Activated B cell treated with CpG ODN at 0.5 μM for 24 hours (primary cell): ENCODE data around the gene IL17RA. TPM values are rescaled to one million over a fixed set of nuclear protein-coding genes. Genes with fewer than 3 reads are reported as not detected.

Experiments used
- ATAC-seq: fragments of 200-7000 bp; cut with Tn5 transposase; one replicate; pipeline ENCODE4 v1.10.0; 2021; ENCODE audit warnings: low read depth, mild to moderate bottlenecking, moderate library complexity
- CTCF ChIA-PET: fragments of 350-600 bp; sonication (Branson Sonifier 250); formaldehyde crosslinking; loops from one replicate; lab custom pipeline; 2021; ENCODE audit warnings: antibody characterized with exemption; lab: Charles Lee
- POLR2A ChIA-PET: fragments of 350-600 bp; sonication (Branson Sonifier 250); formaldehyde crosslinking; loops from one replicate; lab custom pipeline; 2021; ENCODE audit warnings: antibody characterized with exemption; lab: Charles Lee
- DNase-seq: peaks from one replicate; pipeline ENCODE4 v3.0.0; 2022
- H3K27ac Mint-ChIP-seq: one replicate; pipeline ENCODE4 v1.8.0; 2020; ENCODE audit warnings: mixed read lengths
- H3K27me3 Mint-ChIP-seq: one replicate; pipeline ENCODE4 v1.8.0; 2021; ENCODE audit warnings: mixed read lengths
- H3K36me3 Mint-ChIP-seq: one replicate; pipeline ENCODE4 v1.8.0; 2021; ENCODE audit warnings: low read depth, mixed read lengths
- H3K4me1 Mint-ChIP-seq: one replicate; pipeline ENCODE4 v1.8.0; 2021; ENCODE audit warnings: mixed read lengths
- H3K4me3 Mint-ChIP-seq: one replicate; pipeline ENCODE4 v1.8.0; 2020; ENCODE audit warnings: mild to moderate bottlenecking, mixed read lengths
- H3K9me3 Mint-ChIP-seq: one replicate; pipeline ENCODE4 v1.8.0; 2020; ENCODE audit warnings: mixed read lengths
- intact Hi-C: fragments of 100-400 bp; cut with micrococcal nuclease; formaldehyde crosslinking; loops from one replicate; pipeline ENCODE4 v1.15.1; 2024
- total RNA-seq: library from RNA; stranded (reverse); gene quantifications from 2 replicates; pipeline ENCODE4 v1.2.3, GENCODE V29; 2022
- TF ChIP-seq, protein P1 (sequence below): fragments of 200-600 bp; IDR thresholded peaks from one replicate; pipeline ENCODE4 v1.8.0; 2022; ENCODE audit warnings: antibody characterized with exemption, mild to moderate bottlenecking

IL17RA gene
- total RNA-seq, 1 donor from 2014 or later = 18.1 TPM

DNA sequence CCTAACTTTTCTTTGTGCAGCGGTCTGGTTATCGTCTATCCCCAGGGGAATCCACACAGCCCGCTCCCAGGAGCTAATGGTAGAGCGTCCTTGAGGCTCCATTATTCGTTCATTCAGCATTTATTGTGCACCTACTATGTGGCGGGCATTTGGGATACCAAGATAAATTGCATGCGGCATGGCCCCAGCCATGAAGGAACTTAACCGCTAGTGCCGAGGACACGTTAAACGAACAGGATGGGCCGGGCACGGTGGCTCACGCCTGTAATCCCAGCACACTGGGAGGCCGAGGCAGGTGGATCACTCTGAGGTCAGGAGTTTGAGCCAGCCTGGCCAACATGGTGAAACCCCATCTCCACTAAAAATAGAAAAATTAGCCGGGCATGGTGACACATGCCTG lies 25.2 kb downstream of the IL17RA start:
- no peak for DNase-seq
- peaks cover 9% of the 10 kb centered on the region for H3K4me1 Mint-ChIP-seq
- CTCF ChIA-PET = no interaction called here
- TF ChIP-seq, protein P1, sequence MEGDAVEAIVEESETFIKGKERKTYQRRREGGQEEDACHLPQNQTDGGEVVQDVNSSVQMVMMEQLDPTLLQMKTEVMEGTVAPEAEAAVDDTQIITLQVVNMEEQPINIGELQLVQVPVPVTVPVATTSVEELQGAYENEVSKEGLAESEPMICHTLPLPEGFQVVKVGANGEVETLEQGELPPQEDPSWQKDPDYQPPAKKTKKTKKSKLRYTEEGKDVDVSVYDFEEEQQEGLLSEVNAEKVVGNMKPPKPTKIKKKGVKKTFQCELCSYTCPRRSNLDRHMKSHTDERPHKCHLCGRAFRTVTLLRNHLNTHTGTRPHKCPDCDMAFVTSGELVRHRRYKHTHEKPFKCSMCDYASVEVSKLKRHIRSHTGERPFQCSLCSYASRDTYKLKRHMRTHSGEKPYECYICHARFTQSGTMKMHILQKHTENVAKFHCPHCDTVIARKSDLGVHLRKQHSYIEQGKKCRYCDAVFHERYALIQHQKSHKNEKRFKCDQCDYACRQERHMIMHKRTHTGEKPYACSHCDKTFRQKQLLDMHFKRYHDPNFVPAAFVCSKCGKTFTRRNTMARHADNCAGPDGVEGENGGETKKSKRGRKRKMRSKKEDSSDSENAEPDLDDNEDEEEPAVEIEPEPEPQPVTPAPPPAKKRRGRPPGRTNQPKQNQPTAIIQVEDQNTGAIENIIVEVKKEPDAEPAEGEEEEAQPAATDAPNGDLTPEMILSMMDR = no peak
- POLR2A ChIA-PET = no interaction called here
- no peak overlapping the region for H3K4me3 Mint-ChIP-seq
- intact Hi-C loops = no loop called here
- H3K27me3 Mint-ChIP-seq = no peaks in the 10 kb centered on the region
- no peak for ATAC-seq
- no peaks in the 10 kb centered on the region for H3K9me3 Mint-ChIP-seq
- H3K27ac Mint-ChIP-seq = no peak overlapping the region
- peaks cover 43% of the 10 kb centered on the region for H3K36me3 Mint-ChIP-seq

DNA sequence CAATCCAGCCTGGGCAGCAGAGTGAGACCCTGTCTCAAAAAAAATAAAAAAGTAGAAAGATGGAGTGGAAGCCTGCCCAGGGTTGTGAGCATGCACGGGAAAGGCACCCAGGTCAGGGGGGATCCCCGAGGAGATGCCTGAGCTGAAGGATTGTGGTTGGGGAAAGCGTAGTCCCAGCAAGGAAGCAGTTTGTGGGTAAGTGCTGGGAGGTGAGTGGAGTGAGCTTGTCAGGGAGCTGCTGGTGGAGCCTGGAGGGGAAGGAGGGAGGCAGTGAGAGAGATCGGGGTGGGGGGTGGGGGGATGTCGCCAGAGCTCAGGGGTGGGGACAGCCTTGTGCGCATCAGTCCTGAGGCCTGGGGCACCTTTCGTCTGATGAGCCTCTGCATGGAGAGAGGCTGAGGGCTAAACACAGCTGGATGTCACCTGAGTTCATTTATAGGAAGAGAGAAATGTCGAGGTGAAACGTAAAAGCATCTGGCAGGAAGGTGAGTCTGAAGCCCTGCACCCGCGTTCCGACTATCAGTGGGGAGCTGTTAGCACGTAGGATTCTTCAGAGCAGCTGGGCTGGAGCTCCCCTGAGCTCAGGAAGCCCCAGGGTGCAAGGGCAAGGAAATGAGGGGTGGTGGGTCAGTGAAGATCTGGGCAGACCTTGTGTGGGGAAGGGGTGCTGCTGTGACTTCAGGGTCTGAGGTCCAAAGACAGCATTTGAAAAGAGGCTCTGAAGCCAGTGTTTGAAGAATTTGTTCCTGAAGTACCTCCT lies 26.2 kb downstream of the IL17RA start:
- POLR2A ChIA-PET = no interaction called here
- CTCF ChIA-PET = no interaction called here

DNA sequence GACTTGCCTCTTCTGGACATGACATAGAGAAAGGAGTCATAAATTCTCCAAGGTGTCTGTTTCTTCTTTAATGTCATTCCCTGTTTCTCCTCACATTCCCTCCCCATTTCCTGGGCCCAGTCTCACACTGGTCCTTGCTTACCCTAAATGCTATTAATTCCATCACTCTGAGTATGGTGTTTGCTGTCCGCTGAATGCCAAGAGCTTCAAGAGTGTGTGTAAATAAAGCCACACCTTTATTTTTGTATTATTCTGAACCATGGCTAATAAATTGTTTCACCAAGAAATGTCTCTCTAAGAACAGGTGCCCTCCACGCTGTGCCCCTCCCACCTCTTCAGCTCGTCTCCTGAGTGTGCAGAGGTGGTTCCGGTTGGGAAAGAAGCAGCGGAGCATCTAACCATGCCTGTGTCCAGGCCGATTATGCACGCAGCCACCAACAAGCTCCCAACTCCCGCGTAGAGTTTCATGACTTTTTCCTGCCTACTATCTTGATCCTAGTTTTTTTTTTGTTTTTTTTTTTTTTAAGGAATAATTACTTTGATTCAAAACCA lies 27.8 kb downstream of the IL17RA start:
- Mint-ChIP-seq H3K9me3 (no peaks in the 10 kb centered on the region), H3K27ac (no peak overlapping the region), H3K36me3 (peaks cover 22% of the 10 kb centered on the region), H3K4me3 (no peak overlapping the region), H3K27me3 (no peaks in the 10 kb centered on the region), H3K4me1 (peaks cover 12% of the 10 kb centered on the region)
- ChIA-PET POLR2A (no interaction called here), CTCF (no interaction called here)
- TF ChIP-seq, protein P1 = no peak
- intact Hi-C loops = no loop called here
- ATAC-seq (no peak), DNase-seq (no peak)

More for the DNA sequence above, 26.2 kb downstream of the IL17RA start:
- intact Hi-C loops = no loop called here
- no peak for DNase-seq
- TF ChIP-seq, protein P1 = no peak
- Mint-ChIP-seq H3K36me3 (peaks cover 33% of the 10 kb centered on the region), H3K4me3 (no peak overlapping the region), H3K4me1 (peaks cover 10% of the 10 kb centered on the region), H3K27me3 (no peaks in the 10 kb centered on the region), H3K9me3 (no peaks in the 10 kb centered on the region), H3K27ac (no peak overlapping the region)
- no peak for ATAC-seq

DNA sequence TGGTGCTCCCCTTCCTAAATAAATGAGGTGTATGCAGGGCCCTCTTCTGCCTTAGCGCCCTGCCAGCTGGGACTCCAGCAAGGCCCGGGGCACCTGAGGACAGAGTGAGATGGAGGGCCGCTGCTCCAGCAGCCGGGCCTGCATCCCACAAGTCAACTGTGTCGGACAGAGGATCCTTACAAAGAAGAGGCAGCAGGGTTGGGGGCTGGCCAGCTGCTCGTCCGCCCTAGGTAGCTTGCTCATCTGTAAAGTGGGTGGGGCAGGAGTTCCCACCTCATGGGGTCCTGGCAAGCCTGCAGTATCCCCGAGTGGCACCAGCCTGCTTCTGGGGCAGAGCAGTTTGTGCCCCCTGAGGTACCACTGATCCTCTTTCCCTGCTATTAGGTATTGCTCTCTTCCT lies 28.8 kb downstream of the IL17RA start:
- intact Hi-C loops = no loop called here
- CTCF ChIA-PET = no interaction called here

More for the DNA sequence above, 28.8 kb downstream of the IL17RA start:
- H3K9me3 Mint-ChIP-seq = no peaks in the 10 kb centered on the region
- DNase-seq (no peak), ATAC-seq (no peak)
- POLR2A ChIA-PET = no interaction called here
- H3K36me3 Mint-ChIP-seq = peaks cover 14% of the 10 kb centered on the region
- H3K4me3 Mint-ChIP-seq = no peak overlapping the region
- TF ChIP-seq, protein P1 = no peak
- H3K27ac Mint-ChIP-seq = no peak overlapping the region
- peaks cover 23% of the 10 kb centered on the region for H3K4me1 Mint-ChIP-seq
- peaks cover 3% of the 10 kb centered on the region for H3K27me3 Mint-ChIP-seq
